ENCODE results near the gene CCRL2. TPM values are rescaled to one million over a fixed set of nuclear protein-coding genes. Genes with fewer than 3 reads are reported as not detected.

Gene CCRL2
- total RNA-seq (2021): not detected in 3 replicates
- Bru-seq, nascent RNA: not detected
- long read RNA-seq, experiment 1: 0 reads
- long read RNA-seq, experiment 2: 0 reads
- long read RNA-seq, experiment 3: 0 reads

GRCh38 chr3:46406788-46407611 is at the start of gene CCRL2, which contains the start of gene CCR5AS:
CCRL2 (plus strand) TSS chr3:46407259; CDS start chr3:46408080, 821 bp downstream.
CCR5AS (minus strand) TSS chr3:46407066.
- ATAC-seq (no peak), DNase-seq (ENCODE audit: low spot score) (no peak)
- Mint-ChIP-seq H3K4me1 (peaks cover 2% of the 10 kb centered on the region; the same call in 1 of the 2 replicates), H3K9me3 (peaks cover 5% of the 10 kb centered on the region), H3K36me3 (no peaks in the 10 kb centered on the region), H3K27ac (no peak within 1 kb of the TSS), H3K27me3 (ENCODE audit: low read depth) (no peaks in the 10 kb centered on the region), H3K4me3 (no peak within 1 kb of the TSS)
- ChIA-PET CTCF (interaction anchor here (0.7 to 2.7 kb wide), 2 partner anchors 29 to 152 kb away, joined by 3 to 9 read pairs; no protein-coding TSS in a partner anchor), POLR2A (no interaction called here)
- TF ChIP-seq EMX1 (CRISPR knock-in tag; IDR thresholded peaks at IDR 0.05): no peak
- no peak for TF ChIP-seq AFF4 (CRISPR knock-in tag; IDR thresholded peaks at IDR 0.05; ENCODE audit: borderline replicate concordance)
- no peak for TF ChIP-seq SMAD3 (CRISPR knock-in tag; IDR thresholded peaks at IDR 0.05; ENCODE audit: borderline replicate concordance)
- no peak for TF ChIP-seq ATF6 (CRISPR knock-in tag; IDR thresholded peaks at IDR 0.05)
- TF ChIP-seq PRRX2 (CRISPR knock-in tag; IDR thresholded peaks at IDR 0.05): no peak
- TF ChIP-seq IRF1 (CRISPR knock-in tag; IDR thresholded peaks at IDR 0.05): no peak
- no peak for TF ChIP-seq NR3C1 (CRISPR knock-in tag; conservative IDR thresholded peaks at IDR 0.05; ENCODE audit: low read depth)
- no peak for TF ChIP-seq AR (CRISPR knock-in tag; IDR thresholded peaks at IDR 0.05)
- TF ChIP-seq ZNF138 (CRISPR knock-in tag; conservative IDR thresholded peaks at IDR 0.05): no peak
- no peak for TF ChIP-seq ETV6 (CRISPR knock-in tag; IDR thresholded peaks at IDR 0.05)
- TF ChIP-seq CDX4 (CRISPR knock-in tag; IDR thresholded peaks at IDR 0.05; ENCODE audit: borderline replicate concordance): no peak
- no peak for TF ChIP-seq TP53 (CRISPR knock-in tag; IDR thresholded peaks at IDR 0.05)
- no peak for TF ChIP-seq RORB (CRISPR knock-in tag; IDR thresholded peaks at IDR 0.05)
- no peak for TF ChIP-seq ZBTB21 (CRISPR knock-in tag; IDR thresholded peaks at IDR 0.05; ENCODE audit: borderline replicate concordance)
- TF ChIP-seq ZBTB43 (CRISPR knock-in tag; IDR thresholded peaks at IDR 0.05): no peak
- no peak for TF ChIP-seq ESRRA (CRISPR knock-in tag; IDR thresholded peaks at IDR 0.05; ENCODE audit: borderline replicate concordance)
- no peak for TF ChIP-seq ZNF121 (CRISPR knock-in tag; IDR thresholded peaks at IDR 0.05)

All from WTC11 (cell line).